ENCODE measurements around the gene MMAB. TPM values are rescaled to one million over a fixed set of nuclear protein-coding genes. Genes with fewer than 3 reads are reported as not detected.

The MMAB gene
- total and polyA plus RNA-seq, 2 donors (not counting 3 experiments of a cell fraction or from before 2014, with no cell fraction given), result 39.1 to 46.0 TPM

DNA sequence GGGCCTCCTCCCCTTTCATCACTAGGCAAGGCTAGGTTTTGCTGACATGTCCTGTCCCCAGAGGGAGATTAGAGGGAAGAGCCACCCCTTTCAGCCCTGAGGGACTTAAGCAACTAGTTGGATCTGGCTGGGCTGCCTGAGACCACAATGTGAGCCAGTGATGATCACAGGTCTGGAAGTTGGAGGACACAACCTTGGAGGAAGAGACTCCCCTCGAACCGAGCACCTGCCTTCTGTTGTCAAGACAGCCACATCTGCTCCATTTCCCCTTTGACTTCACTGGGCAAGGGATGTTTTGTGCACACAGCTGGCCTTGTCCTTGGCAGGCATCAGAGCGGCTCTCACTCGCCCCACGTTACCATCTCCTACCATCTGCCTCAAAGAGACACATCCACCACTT is 31.7 kb upstream of the MMAB start:
- H3K4me2 ChIP-seq (ENCODE audit: insufficient read depth, low read length), result no peak overlapping the region
- no peak for TF ChIP-seq POLR2AphosphoS5 (IDR thresholded peaks at IDR 0.05; ENCODE audit: insufficient read depth, low read depth, low read length)
- no peak for TF ChIP-seq MYC (IDR thresholded peaks at IDR 0.05; ENCODE audit: low read depth, low read length)
- TF ChIP-seq POLR2A (IDR thresholded peaks at IDR 0.05; ENCODE audit: low read depth, low read length), result no peak
- TF ChIP-seq EZH2 (IDR thresholded peaks at IDR 0.05; ENCODE audit: borderline replicate concordance, low read depth, low read length, severe bottlenecking), result no peak
- TF ChIP-seq GATA2 (IDR thresholded peaks at IDR 0.05; ENCODE audit: insufficient read depth, insufficient read length, low read depth, low read length), result no peak
- TF ChIP-seq, protein P1, sequence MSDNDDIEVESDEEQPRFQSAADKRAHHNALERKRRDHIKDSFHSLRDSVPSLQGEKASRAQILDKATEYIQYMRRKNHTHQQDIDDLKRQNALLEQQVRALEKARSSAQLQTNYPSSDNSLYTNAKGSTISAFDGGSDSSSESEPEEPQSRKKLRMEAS (IDR thresholded peaks at IDR 0.05; ENCODE audit: insufficient read depth, insufficient read length), result no peak
- TF ChIP-seq JUN (IDR thresholded peaks at IDR 0.05; ENCODE audit: borderline replicate concordance, insufficient read depth, insufficient read length, low read depth), result no peak
- TF ChIP-seq FOS (IDR thresholded peaks at IDR 0.05; ENCODE audit: borderline replicate concordance, insufficient read depth, low read length), result no peak
- TF ChIP-seq, protein P2, sequence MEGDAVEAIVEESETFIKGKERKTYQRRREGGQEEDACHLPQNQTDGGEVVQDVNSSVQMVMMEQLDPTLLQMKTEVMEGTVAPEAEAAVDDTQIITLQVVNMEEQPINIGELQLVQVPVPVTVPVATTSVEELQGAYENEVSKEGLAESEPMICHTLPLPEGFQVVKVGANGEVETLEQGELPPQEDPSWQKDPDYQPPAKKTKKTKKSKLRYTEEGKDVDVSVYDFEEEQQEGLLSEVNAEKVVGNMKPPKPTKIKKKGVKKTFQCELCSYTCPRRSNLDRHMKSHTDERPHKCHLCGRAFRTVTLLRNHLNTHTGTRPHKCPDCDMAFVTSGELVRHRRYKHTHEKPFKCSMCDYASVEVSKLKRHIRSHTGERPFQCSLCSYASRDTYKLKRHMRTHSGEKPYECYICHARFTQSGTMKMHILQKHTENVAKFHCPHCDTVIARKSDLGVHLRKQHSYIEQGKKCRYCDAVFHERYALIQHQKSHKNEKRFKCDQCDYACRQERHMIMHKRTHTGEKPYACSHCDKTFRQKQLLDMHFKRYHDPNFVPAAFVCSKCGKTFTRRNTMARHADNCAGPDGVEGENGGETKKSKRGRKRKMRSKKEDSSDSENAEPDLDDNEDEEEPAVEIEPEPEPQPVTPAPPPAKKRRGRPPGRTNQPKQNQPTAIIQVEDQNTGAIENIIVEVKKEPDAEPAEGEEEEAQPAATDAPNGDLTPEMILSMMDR (IDR thresholded peaks at IDR 0.05; ENCODE audit: extremely low read depth in 1 of 2, insufficient read depth in 1 of 2, low read depth in 1 of 2, low read length in 2 of 2), result no peak
- no peaks in the 10 kb centered on the region for H3K9me3 ChIP-seq (replicated peaks; ENCODE audit: control insufficient read depth, insufficient read depth, low read length)
- no peaks in the 10 kb centered on the region for H3K36me3 ChIP-seq (ENCODE audit: control insufficient read depth in 2 of 2, extremely low read depth in 1 of 2, insufficient read depth in 2 of 2, low read length in 2 of 2)
- BruUV-seq (replicated peaks), result no TSS peak
- DNase-seq (ENCODE audit: low read depth, low spot score), result no peak
- POLR2A ChIA-PET, result no interaction called here
- no peaks in the 10 kb centered on the region for H3K9me1 ChIP-seq (replicated peaks; ENCODE audit: control insufficient read depth, extremely low read depth, insufficient read depth, low read length)
- no peaks in the 10 kb centered on the region for H4K20me1 ChIP-seq (replicated peaks; ENCODE audit: control insufficient read depth, extremely low read depth, insufficient read depth, low read length)
- intact Hi-C loops (cut with micrococcal nuclease), result no loop called here
- H3K27me3 ChIP-seq (ENCODE audit: control insufficient read depth in 2 of 2, insufficient read depth in 2 of 2, low read length in 2 of 2), result peaks cover 5 to 7% of the 10 kb centered on the region in 2 experiments
- H3K79me2 ChIP-seq (ENCODE audit: control insufficient read depth, insufficient read depth, low read length), result no peaks in the 10 kb centered on the region
- dilution Hi-C loops (cut with MboI; ENCODE audit: extremely low pct_ligation_motif_present, low sequenced_read_pairs), result no loop called here
- H3K9ac ChIP-seq (replicated peaks; ENCODE audit: extremely low read depth, insufficient read depth, low read length), result no peak overlapping the region
- no peaks in the 10 kb centered on the region for H3K4me1 ChIP-seq (ENCODE audit: control insufficient read depth, extremely low read depth, insufficient read depth, low read length)
- H3K27ac ChIP-seq (ENCODE audit: insufficient read depth, low read depth, low read length), result no peak overlapping the region
- no peak overlapping the region for H2AFZ ChIP-seq (ENCODE audit: low read depth, low read length)
- FAIRE-seq, result no peak
- H3K4me3 ChIP-seq (replicated peaks in 1 of 3; ENCODE audit: insufficient read depth in 1 of 3, low read depth in 1 of 3, low read length in 3 of 3), result no peak overlapping the region
- CTCF ChIA-PET, result interaction anchor here (1.5 kb wide), 1 partner anchor 170 kb away, joined by 3 read pairs; no protein-coding TSS in a partner anchor

All from endothelial cell of umbilical vein (primary cell).